ENCODE measurements around the gene ZNF521. TPM values are rescaled to one million over a fixed set of nuclear protein-coding genes. Genes with fewer than 3 reads are reported as not detected.

The ZNF521 gene
- polyA plus RNA-seq, 1 experiment, result 25.9 TPM

DNA sequence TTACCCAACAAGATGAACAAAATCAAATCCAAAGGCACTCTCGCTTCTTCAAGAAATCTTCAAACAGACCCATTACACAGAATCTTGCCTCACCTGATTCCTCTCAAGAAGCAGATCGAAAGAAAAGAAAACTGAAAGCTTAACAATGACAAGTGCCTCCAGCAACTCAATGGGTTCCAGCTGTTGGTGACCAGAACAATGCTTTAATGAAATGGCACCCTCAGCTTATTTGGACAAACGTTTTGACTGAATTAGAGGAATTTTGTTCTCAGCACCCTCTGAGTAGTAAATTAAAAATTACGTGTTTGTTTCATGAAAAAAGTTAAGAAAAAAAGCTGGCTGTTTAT is 211.0 kb downstream of the ZNF521 start:
- H3K27me3 ChIP-seq (ENCODE audit: control insufficient read depth, insufficient read depth, low read length), result no peaks in the 10 kb centered on the region
- ChIA-PET POLR2A (no interaction called here), CTCF (interaction anchor here (0.6 kb wide), 1 partner anchor 102 kb away, joined by 3 read pairs; no protein-coding TSS in a partner anchor)
- TF ChIP-seq, protein P1, sequence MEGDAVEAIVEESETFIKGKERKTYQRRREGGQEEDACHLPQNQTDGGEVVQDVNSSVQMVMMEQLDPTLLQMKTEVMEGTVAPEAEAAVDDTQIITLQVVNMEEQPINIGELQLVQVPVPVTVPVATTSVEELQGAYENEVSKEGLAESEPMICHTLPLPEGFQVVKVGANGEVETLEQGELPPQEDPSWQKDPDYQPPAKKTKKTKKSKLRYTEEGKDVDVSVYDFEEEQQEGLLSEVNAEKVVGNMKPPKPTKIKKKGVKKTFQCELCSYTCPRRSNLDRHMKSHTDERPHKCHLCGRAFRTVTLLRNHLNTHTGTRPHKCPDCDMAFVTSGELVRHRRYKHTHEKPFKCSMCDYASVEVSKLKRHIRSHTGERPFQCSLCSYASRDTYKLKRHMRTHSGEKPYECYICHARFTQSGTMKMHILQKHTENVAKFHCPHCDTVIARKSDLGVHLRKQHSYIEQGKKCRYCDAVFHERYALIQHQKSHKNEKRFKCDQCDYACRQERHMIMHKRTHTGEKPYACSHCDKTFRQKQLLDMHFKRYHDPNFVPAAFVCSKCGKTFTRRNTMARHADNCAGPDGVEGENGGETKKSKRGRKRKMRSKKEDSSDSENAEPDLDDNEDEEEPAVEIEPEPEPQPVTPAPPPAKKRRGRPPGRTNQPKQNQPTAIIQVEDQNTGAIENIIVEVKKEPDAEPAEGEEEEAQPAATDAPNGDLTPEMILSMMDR (IDR thresholded peaks at IDR 0.05; ENCODE audit: low read depth, low read length), result no peak
- no peaks in the 10 kb centered on the region for H3K9me3 ChIP-seq (ENCODE audit: control insufficient read depth, insufficient read depth, low read length)
- no peak for DNase-seq (ENCODE audit: low read depth, low spot score)
- H3K4me3 ChIP-seq (ENCODE audit: low read depth, low read length), result no peak overlapping the region
- H3K27ac ChIP-seq (ENCODE audit: low read depth, low read length), result no peak overlapping the region

DNA sequence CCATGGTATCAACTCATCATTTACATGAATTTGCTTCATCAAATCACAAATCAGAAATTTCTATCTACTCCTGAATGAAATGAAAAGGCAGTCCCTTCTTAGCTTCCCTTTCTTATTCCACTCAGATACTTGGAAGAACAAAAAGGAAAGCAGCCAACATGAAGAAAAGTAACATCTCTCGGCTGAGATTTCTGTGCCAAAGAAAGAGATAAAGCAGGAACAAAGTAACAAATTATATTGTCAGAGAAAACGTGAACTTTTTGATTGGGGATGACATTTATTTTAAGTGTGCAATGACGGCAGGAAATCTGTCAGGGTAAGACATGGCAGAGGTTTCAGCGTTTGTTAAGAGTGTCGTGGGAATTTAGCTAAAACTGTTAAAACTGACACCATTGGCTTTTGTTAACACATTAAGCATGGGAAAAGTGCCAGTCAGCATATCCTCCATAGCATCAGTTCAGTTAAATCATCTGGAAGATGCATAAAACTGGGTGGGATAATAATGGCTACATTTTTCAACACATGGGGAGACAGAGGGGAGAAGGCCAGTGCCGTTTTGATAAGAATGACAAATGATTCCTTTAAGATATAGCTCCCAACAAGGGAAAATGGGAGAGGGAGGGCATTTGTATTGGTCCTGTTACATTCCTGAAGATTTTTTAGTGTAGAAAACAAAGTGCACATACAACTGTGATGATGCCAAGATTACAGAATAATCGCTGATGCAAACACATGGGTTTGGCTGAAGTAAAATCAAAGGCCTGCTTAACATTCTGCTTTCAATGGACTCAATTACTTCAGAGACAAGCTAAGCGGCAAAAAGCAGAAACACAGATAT is 211.6 kb downstream of the ZNF521 start:
- H3K27me3 ChIP-seq (ENCODE audit: control insufficient read depth, insufficient read depth, low read length), result no peaks in the 10 kb centered on the region
- H3K9me3 ChIP-seq (ENCODE audit: control insufficient read depth, insufficient read depth, low read length), result no peaks in the 10 kb centered on the region
- no peak overlapping the region for H3K4me3 ChIP-seq (ENCODE audit: low read depth, low read length)
- POLR2A ChIA-PET, result no interaction called here
- no peak for DNase-seq (ENCODE audit: low read depth, low spot score)
- CTCF ChIA-PET, result no interaction called here
- TF ChIP-seq, protein P1 (IDR thresholded peaks at IDR 0.05; ENCODE audit: low read depth, low read length), result no peak
- no peak overlapping the region for H3K27ac ChIP-seq (ENCODE audit: low read depth, low read length)

DNA sequence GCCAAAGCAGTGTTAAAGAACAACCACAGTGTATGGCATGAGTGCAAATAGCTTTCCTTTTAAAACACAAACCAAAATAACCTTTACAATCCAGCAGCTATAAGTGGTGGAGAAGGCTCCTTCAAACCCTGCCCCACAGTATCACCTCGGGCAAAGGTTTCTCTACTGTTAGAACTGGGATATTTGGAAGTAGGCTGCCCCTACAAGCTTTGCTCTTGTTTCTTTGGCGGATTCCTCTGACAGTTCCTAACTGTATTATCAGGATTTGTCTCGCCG is 214.8 kb downstream of the ZNF521 start:
- Histone ChIP-seq H3K4me3 (ENCODE audit: low read depth, low read length) (no peak overlapping the region), H3K9me3 (ENCODE audit: control insufficient read depth, insufficient read depth, low read length) (no peaks in the 10 kb centered on the region), H3K27ac (ENCODE audit: low read depth, low read length) (no peak overlapping the region), H3K27me3 (ENCODE audit: control insufficient read depth, insufficient read depth, low read length) (no peaks in the 10 kb centered on the region)
- ChIA-PET CTCF (no interaction called here), POLR2A (no interaction called here)
- no peak for DNase-seq (ENCODE audit: low read depth, low spot score)
- TF ChIP-seq, protein P1 (IDR thresholded peaks at IDR 0.05; ENCODE audit: low read depth, low read length), result no peak

DNA sequence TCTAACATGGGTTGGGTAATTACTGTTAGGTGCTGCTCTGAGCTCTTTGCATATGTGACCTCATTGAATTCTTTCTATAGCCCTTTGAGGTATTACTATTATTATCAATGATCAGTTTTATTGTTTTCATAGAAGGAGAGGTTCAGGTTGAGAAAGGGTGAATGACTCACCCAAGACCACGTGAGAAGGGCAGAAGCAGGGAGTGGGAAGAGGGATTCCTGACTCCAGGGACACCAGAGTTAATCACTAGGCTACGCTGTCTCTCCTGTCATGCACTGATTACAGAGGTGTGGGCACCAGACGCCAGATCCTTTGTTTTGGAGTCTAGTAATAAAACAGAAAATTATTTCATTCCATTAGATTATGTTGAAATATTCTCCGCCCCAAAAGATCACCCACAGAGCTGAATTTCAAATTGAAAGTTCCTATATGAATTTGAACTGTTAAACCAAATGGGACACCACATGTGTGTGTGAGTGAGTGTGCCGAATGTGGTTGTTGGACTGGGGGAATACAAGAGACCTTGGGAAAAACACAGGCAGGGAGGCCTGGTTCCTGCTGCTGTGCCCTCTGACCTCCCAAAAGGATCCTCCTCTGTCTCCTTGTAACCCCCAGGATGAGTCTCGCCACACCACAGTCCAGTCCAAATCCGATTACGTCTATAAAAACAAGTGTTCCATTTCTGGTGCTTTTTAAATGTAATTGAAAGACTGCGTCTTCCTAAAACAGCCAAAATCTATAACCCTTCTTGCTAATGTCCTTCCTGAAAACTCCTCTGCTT is 215.4 kb downstream of the ZNF521 start:
- ChIA-PET POLR2A (no interaction called here), CTCF (interaction anchor here (0.8 to 1.2 kb wide), 2 partner anchors 9 to 14 kb away, joined by 3 read pairs; no protein-coding TSS in a partner anchor)
- Histone ChIP-seq H3K27ac (ENCODE audit: low read depth, low read length) (no peak overlapping the region), H3K4me3 (ENCODE audit: low read depth, low read length) (no peak overlapping the region), H3K9me3 (ENCODE audit: control insufficient read depth, insufficient read depth, low read length) (no peaks in the 10 kb centered on the region), H3K27me3 (ENCODE audit: control insufficient read depth, insufficient read depth, low read length) (no peaks in the 10 kb centered on the region)
- TF ChIP-seq, protein P1 (IDR thresholded peaks at IDR 0.05; ENCODE audit: low read depth, low read length), result no peak
- DNase-seq (ENCODE audit: low read depth, low spot score), result no peak

DNA sequence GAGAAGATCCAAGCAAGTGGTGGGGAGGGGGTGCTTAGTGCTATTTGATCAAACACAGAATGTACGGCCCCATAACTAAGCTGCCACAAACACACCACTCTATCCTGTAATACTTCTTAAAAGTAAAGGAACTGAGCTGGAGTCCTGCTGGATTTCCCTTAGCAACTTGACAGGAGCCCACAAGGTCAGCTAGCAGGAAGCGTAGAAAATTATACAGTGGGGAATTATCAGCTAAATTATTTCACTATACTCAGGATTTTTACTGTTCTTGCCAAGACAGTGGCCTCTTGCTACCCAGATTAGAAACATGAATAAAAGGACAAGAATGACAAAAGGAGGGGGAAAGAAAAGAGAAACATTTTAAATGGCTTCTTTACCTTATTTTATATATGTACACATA is 217.1 kb downstream of the ZNF521 start:
- ChIA-PET CTCF (interaction anchor here (1.4 to 2.9 kb wide), 2 partner anchors 9 to 12 kb away, joined by 3 to 8 read pairs; no protein-coding TSS in a partner anchor), POLR2A (interaction anchor here (0.6 kb wide), 1 partner anchor 41 kb away, joined by 3 read pairs; no protein-coding TSS in a partner anchor)
- TF ChIP-seq, protein P1 (IDR thresholded peaks at IDR 0.05; ENCODE audit: low read depth, low read length), result no peak
- Histone ChIP-seq H3K27ac (ENCODE audit: low read depth, low read length) (no peak overlapping the region), H3K9me3 (ENCODE audit: control insufficient read depth, insufficient read depth, low read length) (no peaks in the 10 kb centered on the region), H3K4me3 (ENCODE audit: low read depth, low read length) (no peak overlapping the region), H3K27me3 (ENCODE audit: control insufficient read depth, insufficient read depth, low read length) (no peaks in the 10 kb centered on the region)
- DNase-seq (ENCODE audit: low read depth, low spot score), result no peak

Measured in AG04450 (cell line).